NCI-H1436 treated with DMSO at 0.1 percent for 48 hours (cell line): ENCODE results near the gene ZNF609.

ENCODE experiments used
- DNase-seq: peaks from one replicate; lab custom pipeline; 2025; lab: John Stamatoyannopoulos, UW

ZNF609 gene

GRCh38 chr15:64720188-64720587 is 259.8 kb downstream of the ZNF609 start:
- DNase-seq = no peak

DNA sequence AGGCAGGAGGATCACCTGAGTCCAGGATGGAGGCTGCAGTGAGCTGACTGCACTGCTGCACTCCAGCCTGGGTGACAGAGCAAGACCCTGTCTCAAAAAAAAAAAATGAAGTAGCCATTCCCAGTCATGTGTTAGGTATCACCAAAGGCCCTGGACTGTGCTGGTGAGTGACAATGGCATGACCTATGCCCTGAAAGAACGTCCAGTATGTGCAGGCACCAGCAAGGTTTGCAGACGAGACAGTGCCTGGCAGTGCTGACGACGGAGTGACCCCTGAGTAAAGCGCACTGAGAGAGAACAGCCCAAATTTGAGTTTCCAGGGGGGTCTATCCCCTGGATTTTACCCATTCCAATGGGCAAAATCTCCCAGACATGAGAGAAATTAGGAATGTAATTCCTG is 269.8 kb downstream of the ZNF609 start:
- no peak for DNase-seq

DNA sequence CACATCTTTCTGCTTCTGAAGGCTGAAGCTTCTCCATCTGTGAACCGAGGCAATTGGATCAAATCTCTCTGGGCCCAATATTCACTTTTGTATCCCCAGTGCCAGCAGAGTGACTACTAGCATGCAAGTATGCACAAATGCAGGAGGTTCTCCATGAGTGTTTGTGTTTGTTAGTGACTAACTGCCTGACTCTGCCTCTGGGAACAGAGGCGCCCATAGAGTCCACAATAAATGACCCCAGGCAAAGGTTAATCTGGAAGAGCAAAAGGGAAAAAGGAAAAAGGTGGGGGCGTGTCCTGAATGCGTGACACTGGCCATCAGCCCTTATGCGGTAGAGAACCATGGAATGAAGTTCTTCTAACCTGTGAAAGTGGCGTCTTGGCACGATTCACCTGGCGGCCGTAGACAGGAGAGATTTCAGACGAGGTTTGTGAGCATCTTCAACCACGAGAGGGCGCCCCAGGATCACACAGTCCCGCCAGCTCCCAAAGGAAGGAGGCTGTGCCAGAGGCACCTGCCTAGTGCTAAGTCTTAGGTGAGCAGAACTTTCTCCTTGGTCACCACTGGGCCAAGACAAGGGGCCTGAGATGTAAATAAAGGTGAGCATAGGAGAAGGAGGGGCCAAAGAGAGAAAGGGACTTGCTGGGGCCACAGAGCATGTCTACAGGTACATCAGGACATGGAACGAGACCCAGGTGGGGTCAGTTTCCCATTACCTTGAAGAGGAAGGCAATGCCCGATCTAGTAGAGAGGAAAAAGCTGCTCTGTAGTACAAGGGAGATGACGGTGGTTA is 270.8 kb downstream of the ZNF609 start:
- peak; percentile 28 for DNase-seq

- no peak for DNase-seq
Observed at GRCh38 chr15:64731805-64732151, 271.4 kb downstream of the ZNF609 start.

DNA sequence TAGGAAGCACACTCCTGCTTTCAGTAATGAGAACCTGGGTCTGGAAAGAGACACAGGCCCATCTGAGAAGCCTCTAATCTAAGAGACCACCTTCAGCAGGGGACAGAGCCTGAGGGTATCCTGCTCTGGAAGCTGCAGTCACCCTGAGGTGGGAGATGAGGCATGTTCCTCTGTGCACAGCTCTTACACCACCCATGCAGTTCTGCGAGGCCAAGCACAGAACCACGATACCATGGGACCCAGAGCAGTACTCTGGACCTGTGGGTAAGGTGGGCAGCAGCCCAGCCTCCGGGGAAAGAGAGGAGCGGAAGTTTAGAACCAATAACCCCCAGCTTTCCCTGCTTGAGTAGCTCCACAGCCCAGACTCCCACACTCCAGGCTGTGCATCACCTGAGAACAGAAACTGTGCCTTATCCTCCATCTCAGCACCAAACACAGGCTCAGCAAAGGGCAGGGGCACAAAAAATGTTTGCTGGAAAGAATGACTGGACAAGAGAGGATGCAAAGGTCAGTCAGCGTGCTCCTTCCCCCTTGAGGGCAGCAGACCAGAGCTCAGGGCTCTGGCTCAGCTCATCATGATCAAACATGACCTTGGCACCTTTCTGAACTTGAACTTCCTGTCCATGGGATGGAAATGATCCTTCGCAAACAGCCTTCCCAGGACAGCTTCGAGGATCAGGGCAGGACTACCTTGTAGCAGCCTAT is 271.9 kb downstream of the ZNF609 start:
- no peak for DNase-seq
